ENCODE results near the gene PRKCQ. TPM values are rescaled to one million over a fixed set of nuclear protein-coding genes. Genes with fewer than 3 reads are reported as not detected.

The PRKCQ gene
- polyA plus RNA-seq, 1 donor (not counting 4 experiments of a cell fraction or from before 2014, with no cell fraction given) = 7.5 TPM

GRCh38 chr10:6494936-6495592 is 85.0 kb downstream of the PRKCQ start:
- dilution Hi-C loops (cut with MboI; ENCODE audit: extremely low pct_ligation_motif_present, low sequenced_read_pairs) = no loop called here
- no peak overlapping the region for H3K27ac ChIP-seq (ENCODE audit: control insufficient read depth, insufficient read depth, low read length)
- no peak for FAIRE-seq
- peaks cover 48% of the 10 kb centered on the region for H3K4me1 ChIP-seq (ENCODE audit: control insufficient read depth, extremely low read depth, insufficient read depth, low read length)
- H4K20me1 ChIP-seq (ENCODE audit: control insufficient read depth, extremely low read depth, insufficient read depth, low read length) = no peaks in the 10 kb centered on the region
- H3K4me2 ChIP-seq (ENCODE audit: control insufficient read depth, extremely low read depth, insufficient read depth, low read depth, low read length) = no peak overlapping the region
- H3K4me3 ChIP-seq (ENCODE audit: control insufficient read depth in 2 of 3, extremely low read depth in 1 of 3, insufficient read depth in 2 of 3, low read depth in 1 of 3, low read length in 3 of 3) = no peak overlapping the region
- H3K9me1 ChIP-seq (ENCODE audit: control insufficient read depth, extremely low read depth, insufficient read depth, low read length) = no peaks in the 10 kb centered on the region
- H3K9me3 ChIP-seq (ENCODE audit: control insufficient read depth, low read depth, low read length) = no peaks in the 10 kb centered on the region
- no peak overlapping the region for H2AFZ ChIP-seq (ENCODE audit: control insufficient read depth, low read length)
- H3K27me3 ChIP-seq (ENCODE audit: control insufficient read depth, extremely low read depth, insufficient read depth, low read length) = no peaks in the 10 kb centered on the region
- H3K79me2 ChIP-seq (ENCODE audit: control insufficient read depth, insufficient read depth, low read length) = no peaks in the 10 kb centered on the region
- no peak for TF ChIP-seq CTCF (optimal IDR thresholded peaks at IDR 0.05 in 1 of 3, IDR thresholded peaks at IDR 0.05 in 1 of 3, conservative IDR thresholded peaks at IDR 0.05 in 1 of 3; ENCODE audit: extremely low read depth in 1 of 3, insufficient read depth in 2 of 3, low read length in 3 of 3)
- TF ChIP-seq EZH2 (IDR thresholded peaks at IDR 0.05; ENCODE audit: low read length) = no peak
- H3K9ac ChIP-seq (ENCODE audit: control insufficient read depth, extremely low read depth, insufficient read depth, low read length) = no peak overlapping the region
- no peaks in the 10 kb centered on the region for H3K36me3 ChIP-seq (ENCODE audit: control insufficient read depth in 2 of 2, extremely low read depth in 1 of 2, insufficient read depth in 2 of 2, low read length in 2 of 2)
- no peak for DNase-seq (ENCODE audit: low read depth, low spot score)

- Histone ChIP-seq H3K79me2 (ENCODE audit: control insufficient read depth, insufficient read depth, low read length) (no peaks in the 10 kb centered on the region), H2AFZ (ENCODE audit: control insufficient read depth, low read length) (no peak overlapping the region), H3K27me3 (ENCODE audit: control insufficient read depth, extremely low read depth, insufficient read depth, low read length) (no peaks in the 10 kb centered on the region), H3K27ac (ENCODE audit: control insufficient read depth, insufficient read depth, low read length) (peak overlapping the region; percentile 88), H3K36me3 (ENCODE audit: control insufficient read depth in 2 of 2, extremely low read depth in 1 of 2, insufficient read depth in 2 of 2, low read length in 2 of 2) (no peaks in the 10 kb centered on the region), H3K9me3 (ENCODE audit: control insufficient read depth, low read depth, low read length) (no peaks in the 10 kb centered on the region), H3K4me3 (ENCODE audit: control insufficient read depth in 2 of 3, extremely low read depth in 1 of 3, insufficient read depth in 2 of 3, low read depth in 1 of 3, low read length in 3 of 3) (no peak overlapping the region), H3K9ac (ENCODE audit: control insufficient read depth, extremely low read depth, insufficient read depth, low read length) (no peak overlapping the region), H3K4me2 (ENCODE audit: control insufficient read depth, extremely low read depth, insufficient read depth, low read depth, low read length) (no peak overlapping the region), H3K9me1 (ENCODE audit: control insufficient read depth, extremely low read depth, insufficient read depth, low read length) (no peaks in the 10 kb centered on the region), H3K4me1 (ENCODE audit: control insufficient read depth, extremely low read depth, insufficient read depth, low read length) (peaks cover 48% of the 10 kb centered on the region), H4K20me1 (ENCODE audit: control insufficient read depth, extremely low read depth, insufficient read depth, low read length) (no peaks in the 10 kb centered on the region)
- FAIRE-seq = peak; percentile 43
- dilution Hi-C loops (cut with MboI; ENCODE audit: extremely low pct_ligation_motif_present, low sequenced_read_pairs) = no loop called here
- DNase-seq (ENCODE audit: low read depth, low spot score) = no peak
- TF ChIP-seq CTCF (optimal IDR thresholded peaks at IDR 0.05 in 1 of 3, IDR thresholded peaks at IDR 0.05 in 1 of 3, conservative IDR thresholded peaks at IDR 0.05 in 1 of 3; ENCODE audit: extremely low read depth in 1 of 3, insufficient read depth in 2 of 3, low read length in 3 of 3) (no peak), EZH2 (IDR thresholded peaks at IDR 0.05; ENCODE audit: low read length) (no peak)
Observed at GRCh38 chr10:6494442-6494819, 85.6 kb downstream of the PRKCQ start.

Data from keratinocyte (primary cell).